SH-SY5Y (cell line): ENCODE measurements around the gene STEEP1.

Experiments
- GATA2 ChIP-seq: IDR thresholded peaks from 2 replicates; pipeline ENCODE4 v1.6.1; 2011; ENCODE audit warnings: mild to moderate bottlenecking, low read depth, low read length
- GATA3 ChIP-seq: IDR thresholded peaks from 2 replicates; pipeline ENCODE4 v1.6.1; 2011; ENCODE audit warnings: low read depth, mild to moderate bottlenecking, low read length, moderate library complexity

DNA sequence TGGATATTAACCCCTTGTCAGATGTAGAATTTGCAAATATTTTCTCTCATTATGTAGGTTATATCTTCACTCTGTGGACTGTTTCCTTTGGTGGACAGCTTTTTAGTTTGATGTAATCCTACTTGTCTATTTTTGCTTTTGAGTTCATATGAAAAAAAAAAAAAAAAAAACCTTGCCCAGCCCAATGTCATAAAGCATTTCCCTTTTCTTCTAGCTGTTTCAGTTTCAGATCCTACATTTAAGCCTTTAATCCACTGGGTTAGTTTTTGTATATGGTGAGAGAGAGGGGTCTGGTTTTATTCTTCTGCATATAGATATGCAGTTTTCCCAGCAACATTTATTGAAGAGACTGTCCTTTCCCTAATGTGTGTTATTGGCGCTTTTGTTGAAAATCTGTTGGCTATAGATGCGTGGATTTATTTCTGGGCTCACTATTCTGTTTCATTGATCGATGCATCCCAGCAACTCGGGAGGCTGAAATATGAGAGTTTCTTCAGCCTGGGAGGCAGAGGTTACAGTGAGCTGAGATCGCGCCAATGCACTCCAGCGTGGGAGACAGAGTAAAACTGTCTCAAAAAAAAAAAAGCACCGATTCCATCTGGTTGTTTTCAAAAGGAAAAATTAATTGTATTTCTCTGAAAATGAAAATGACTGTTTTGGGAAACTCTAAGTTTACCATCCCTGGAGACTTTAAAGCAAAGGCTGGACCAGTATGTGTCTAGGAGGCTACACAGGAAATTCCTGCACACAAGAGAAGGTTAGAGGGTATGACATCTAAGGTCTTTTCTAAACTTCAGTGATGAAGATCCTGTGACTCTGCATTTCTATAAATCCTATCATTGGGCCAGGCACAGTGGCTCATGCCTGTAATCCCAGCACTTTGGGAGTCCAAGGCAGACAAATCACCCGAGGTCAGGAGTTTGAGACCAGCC is 35.6 kb downstream of the STEEP1 start:
- TF ChIP-seq GATA2 = no peak
- TF ChIP-seq GATA3 = no peak
